NCI-H2107 treated with DMSO at 0.1 percent for 48 hours (cell line): Measurements from ENCODE around the gene DIPK1A.
A peak's percentile ranks its signal among the peaks of the same experiment; 100 is the strongest.
"Not testable (repeated sequence)": the region's sequence is repeated elsewhere in the genome, so short reads cannot be mapped to it uniquely, and the experiment has no call there.

Experiments
- DNase-seq: peaks from one replicate; lab custom pipeline; 2025; ENCODE audit not compliant: unreplicated experiment; lab: John Stamatoyannopoulos, UW

DIPK1A gene

DNA sequence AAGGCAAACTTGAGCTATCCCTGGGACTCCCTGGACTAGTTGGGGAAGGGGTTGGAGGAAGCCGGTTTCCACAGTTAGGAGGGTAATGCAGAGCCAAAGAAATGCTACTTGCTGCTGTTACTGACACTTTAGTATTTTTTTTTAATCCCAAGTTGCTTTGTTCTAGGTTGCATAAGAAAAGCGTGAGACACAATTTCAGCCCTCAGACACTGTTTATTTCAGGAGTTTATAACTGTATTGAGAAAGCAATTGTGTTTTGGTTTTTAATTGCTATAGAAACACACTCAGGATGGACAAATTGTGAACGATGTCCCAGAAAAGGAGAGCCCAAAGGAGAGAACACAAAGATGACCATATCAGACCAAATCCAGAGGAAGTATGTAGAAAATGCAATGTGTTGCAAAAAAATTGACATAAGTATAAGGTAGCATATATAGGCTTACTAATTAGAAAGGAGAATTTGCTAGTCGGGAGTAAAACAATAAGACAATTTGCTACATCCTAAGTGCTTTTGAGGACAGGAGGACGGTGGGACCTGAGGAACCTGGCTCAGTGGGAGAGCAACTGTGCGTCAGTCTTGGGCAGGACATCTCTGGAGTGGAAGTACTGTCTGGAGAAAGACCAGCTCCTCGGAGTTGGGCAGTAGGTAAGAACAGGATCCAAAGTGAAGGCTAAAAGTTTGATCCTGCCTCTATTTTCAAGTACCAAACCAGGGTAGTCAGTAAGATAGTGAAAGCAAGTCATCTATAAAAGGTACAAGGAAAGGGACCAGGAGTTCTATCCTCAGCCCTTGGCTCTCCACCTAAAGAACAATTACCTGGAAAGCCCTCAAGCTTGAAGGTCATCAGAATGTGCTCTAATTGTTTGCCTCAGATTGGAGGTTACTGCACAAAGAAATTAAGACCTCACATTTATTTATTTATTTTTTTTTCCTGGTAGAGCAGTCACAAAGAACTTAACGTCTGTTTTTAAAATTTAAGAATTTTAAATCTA, 39.9 kb downstream of the DIPK1A start:
- DNase-seq = no peak

DNA sequence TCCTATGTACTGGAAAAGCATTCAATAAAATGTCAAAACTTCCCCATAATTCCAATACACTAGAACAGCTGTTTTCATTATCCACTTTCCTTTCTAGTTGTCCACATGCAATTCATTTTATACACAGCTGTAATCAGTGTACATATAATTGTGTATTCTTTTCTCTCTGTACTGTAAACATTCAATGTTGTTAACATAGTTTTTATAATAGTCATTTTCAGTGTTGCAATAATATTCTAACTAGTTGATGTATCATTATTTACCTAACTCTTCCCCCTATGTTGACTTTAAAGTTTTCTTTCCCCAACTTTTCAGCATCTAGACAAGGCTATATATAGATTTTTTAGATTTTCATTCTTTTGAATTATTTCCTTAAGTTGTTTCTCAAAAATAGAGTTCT, 44.4 kb downstream of the DIPK1A start:
- no peak for DNase-seq

DNA sequence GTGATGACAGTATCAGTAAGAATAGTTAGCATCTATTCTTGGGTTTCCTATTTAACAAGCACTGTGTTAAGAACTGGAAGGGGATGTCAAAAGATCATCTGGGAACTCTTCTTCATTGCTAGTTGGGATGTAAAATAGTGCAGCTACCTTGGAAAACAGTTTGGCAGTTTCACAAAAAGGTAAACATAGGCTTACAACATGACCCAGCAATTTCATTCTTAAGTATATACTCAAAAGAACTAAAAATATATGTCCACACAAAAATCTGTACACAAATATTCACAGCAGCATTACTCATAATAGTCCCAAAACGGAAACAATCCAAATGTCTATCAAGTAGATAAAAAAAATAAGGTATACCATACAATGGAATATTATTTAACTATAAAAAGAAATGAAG, 45.7 kb downstream of the DIPK1A start:
- DNase-seq = no peak

DNA sequence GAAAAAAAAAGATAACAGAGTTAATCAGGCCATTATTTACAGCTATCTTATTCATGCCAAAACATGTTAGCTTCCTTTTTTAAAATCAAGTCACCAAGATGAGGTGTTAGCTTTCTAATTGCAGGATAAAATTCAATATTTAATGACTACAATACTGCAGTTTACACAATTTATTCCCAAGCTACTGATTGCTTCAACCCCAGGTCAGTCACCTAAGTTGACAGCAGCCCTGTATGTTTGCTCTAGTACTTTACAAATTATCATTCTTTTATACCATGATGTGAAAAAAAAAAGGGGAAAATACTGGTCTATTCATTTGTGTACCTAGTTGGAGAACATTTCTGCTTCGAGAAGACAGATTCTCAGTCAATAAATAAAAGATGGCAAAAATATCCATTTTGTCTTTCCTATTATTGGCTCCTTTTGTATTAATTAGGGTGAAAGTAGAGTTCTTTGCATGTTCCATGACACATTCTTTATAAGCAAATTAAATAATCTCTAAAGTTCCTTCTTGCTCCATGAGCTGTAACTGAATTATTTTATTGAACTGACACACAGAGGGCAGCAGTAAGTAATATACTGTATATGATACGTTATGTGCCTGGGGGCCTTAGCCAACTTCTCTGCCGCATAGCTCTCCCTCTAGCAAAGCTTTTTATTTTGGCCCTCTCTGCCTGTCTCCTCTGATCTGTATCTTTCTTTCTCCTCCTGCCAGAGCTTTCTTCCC, 48.0 kb downstream of the DIPK1A start:
- no peak for DNase-seq

DNA sequence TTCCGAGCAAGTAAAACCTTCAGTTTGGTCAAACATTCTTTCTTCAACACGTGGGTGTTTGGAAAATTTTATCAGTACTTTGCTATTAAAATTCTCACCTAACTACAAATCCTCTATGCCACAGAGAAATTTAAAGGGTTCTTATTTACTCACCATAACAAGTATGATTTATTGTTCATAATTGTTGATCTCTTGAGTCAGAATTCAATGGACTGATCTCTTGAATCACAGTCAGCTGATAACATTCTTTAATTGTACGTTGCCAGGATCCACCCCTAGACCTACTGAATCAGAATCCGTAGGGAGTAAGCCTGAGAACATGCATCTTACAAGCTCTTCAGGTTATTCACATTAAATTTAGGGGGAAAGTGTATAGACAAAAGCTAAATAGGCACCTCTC, 51.2 kb downstream of the DIPK1A start:
- no peak for DNase-seq

DNA sequence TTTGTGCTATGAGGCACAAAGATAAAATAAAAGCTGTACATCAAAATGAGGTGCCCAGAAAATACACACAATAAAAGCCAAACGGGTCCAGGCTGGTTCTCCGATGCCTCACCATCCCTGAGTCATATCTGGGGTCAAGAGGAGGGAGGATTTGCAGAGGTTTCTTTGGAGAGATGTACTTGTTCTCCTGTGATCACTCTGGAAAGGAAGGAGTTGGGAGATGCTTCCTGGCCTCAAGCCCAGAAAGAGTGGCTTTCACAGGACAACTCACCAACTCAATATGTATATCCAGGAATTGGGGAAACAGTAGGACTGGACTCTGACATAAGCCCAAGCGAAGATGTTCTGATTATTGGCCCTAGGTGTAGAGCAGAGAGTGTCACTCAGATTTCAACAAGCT, 51.9 kb downstream of the DIPK1A start:
- no peak for DNase-seq

DNA sequence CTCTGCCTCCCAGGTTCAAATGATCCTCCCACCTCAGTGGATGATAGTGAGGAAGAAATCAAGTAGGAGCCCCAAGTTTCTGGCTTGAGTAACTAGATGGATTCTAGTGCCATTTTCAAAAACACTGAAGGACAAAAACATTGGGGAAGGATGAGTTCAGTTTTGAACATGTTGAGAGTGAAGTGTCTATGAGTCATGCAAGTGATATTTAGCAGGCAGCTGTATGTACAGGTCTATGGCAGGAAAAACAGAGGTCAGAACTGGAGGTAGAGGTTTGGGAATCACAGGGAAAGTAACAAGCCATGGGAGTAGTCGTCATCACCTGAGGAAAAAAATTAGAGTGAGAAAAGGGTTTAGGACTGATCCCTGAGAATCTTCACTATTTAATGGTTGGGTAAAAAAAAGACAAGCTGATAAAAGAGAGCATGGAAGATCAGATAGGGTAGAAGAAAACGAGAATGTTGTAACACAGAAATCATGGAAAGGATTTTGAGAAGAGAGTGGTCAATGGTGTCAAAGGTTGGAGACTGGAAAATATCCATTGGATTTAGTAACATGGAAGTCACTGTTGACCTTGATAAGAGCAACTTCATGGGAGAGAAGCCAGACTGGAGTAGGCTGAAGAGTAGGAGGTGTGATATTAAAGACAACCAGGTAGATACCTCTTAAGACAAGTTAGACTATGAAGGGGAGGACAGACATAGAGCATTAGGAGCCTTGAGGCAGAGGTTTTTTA, 53.1 kb downstream of the DIPK1A start:
- no peak for DNase-seq

DNA sequence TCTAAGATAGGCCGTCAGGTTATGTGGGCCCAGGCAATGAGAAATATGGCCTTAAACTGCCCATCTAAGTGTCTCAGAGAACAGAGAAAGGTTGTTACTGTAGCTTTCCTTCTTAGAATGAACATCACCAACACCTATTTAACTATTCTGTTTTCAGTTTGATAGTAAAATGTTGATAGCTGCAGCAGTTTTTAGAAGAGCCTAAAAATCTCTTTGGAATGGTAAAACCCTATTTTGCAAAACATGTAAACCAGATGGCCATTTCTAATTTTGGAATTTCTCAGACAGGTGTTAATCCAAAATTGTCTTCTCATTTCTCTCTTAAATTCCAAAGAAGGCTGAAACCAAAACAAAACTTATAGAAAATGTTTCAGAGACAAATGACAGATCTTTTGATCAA, 57.5 kb downstream of the DIPK1A start:
- DNase-seq = no peak

DNA sequence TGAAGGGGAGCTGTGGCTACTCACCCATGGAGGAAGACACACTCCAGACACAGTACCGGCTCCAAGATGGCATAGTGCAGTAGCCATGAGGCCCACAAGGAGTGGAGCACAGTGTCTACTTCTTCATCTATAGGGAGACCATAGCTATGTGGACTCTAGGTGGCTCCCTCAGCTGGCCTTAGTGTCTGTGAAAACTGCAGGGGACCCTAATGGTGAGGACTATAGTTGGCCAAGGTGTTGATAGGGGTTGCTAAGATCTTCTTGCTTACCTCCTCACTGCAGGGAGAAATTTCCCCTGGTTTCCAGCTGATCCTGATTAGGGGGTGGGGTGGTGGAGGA, 58.9 kb downstream of the DIPK1A start:
- no peak for DNase-seq

DNA sequence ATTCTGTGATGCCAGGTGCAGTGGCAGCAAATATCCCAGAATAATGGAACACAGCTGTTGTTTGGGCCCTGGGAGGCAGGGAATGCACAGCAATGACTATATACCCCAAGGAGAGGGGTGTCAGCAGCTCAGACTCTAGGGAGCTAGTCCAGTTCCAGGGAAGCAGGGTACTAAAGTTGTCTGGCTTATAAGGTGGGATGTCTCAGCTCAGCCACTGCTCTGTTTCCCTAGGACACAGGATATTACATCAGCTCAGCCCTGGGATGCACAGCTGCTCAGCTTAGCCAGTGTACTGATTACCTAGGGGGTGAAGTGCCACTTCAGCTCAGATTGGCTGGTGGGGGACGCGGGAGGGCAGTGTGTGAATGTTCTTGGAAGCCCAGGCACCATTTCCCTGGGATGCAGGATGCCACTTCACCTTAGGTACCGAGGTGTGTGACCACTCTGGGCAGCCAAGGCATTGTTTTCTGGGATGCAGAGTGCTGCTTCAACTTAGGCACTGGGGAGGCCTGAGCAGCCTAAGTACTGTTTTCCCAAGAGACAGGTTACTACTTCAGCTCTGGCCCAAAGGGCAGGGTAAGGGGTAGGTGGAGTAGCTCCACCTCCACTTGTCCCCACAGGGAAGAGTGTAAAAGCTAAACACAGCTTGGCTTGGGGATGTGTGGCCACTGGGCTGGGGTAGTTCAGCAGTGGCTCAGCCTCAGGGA, 59.4 kb downstream of the DIPK1A start:
- DNase-seq = peak; percentile 59

DNA sequence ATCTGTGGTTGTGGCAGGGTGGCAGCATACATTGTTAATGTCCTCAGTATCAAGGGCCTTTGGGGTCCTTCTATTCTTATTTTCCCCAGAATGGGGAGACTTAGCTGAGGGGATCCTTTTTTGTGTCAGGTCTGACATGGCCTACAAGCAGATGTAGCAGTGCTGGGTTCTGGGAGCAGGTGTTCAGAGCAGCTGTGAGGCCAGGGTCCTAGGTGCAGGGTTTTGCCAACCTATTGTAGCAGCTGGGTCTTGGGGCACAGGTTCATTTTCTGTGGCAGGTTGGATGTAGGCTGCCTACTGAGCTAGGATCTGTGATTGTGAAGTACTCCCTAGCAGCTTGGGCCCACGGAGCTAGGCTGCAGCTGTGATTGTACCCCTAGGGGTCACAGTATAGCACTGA, 60.1 kb downstream of the DIPK1A start:
- no peak for DNase-seq

DNA sequence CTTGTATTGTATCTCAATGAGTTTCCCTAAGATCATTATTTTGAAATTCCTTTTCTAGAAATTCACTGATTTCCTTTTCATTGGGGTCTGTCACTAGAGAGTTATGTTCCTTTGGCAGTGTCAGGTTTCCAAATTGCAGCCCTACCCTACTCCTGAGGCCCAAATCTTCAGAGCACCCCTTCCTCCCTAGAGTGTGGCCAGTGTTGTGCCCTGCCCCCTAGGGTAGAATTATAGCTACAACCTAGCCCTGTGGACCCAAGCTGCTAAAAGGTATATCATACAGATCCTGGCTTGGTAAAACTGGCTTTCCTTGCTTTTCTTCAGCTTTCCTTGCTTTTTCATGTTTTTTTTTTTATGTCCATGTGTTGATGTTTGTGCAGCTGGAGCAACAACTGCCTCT, 60.7 kb downstream of the DIPK1A start:
- DNase-seq = no peak

DNA sequence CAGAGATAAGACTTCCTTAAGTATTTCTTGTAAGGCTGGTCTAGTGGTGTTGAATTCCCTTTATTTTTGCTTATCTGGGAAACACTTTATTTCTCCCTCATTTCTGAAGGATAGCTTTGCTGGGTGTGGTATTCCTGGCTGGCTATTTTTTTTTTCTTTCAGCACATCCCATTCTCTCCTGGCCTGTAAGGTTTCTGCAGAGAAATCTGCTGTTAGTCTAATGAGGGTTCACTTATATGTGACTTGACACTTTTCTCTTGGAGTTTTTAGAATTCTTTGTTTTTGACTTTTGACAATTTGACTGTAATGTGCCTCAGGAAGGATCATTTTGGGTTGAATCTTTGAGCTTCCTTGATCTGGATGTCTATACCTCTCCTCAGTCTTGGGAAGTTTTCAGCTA, 61.5 kb downstream of the DIPK1A start:
- no peak for DNase-seq

DNA sequence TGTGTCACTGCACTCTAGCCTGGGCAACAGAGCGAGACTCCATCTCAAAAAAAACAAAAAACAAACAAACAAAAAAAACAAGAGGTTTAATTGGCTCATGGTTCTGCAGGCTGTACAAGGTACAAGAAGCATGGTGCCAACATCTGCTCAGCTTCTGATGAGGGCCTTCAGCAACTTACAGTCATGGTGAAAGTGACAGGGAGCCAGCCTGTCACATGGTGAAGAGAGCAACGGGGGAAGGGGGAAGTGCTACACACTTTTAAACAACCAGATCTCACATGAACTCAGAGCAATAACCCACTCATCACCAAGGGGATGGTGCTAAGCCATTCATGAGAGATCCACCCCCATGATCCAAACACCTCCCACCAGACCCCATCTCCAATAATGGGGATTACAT, 63.2 kb downstream of the DIPK1A start:
- DNase-seq = not testable (repeated sequence)

DNA sequence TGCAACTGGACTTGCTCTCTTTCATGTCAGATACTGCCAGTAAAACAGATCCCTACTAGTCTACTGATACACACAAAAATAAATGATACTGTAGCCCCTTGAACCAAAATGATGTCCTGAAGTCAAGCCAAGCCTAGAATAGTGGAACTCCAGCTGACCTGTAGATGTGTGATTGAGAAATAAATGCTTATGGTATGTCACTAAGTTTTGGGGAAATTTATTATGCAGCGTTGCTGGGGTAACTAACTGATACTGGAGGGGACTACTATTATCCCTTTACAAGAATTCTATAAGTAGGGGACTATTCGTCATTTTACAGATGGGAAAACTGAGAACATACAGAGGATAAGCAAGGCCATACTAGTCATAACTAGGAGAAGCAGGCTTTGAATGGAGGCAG, 73.8 kb downstream of the DIPK1A start:
- no peak for DNase-seq

DNA sequence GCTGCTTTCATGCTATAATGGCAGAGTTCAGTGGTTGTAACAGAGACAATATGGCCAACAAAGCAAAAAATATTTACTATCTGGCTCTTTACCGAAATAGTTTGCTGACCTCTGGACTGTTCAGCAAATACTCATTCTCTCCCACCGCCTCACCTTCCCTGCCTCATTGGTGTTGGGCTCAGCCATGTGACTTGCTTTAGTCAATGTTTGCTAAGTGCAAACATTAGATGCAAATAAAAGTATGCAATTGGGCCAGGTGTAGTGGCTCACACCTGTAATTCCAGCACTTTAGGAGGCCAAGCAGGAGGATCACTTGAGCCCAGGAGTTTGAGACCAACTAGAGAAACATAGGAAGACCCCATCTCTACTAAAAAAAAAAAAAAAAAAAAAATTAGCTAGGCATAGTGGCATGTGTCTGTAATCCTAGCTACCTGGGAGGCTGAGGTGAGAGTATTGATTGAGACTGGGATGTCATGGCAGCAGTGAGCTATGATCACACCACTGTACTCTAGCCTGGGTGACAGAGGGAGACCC, 74.3 kb downstream of the DIPK1A start:
- DNase-seq = no peak

DNA sequence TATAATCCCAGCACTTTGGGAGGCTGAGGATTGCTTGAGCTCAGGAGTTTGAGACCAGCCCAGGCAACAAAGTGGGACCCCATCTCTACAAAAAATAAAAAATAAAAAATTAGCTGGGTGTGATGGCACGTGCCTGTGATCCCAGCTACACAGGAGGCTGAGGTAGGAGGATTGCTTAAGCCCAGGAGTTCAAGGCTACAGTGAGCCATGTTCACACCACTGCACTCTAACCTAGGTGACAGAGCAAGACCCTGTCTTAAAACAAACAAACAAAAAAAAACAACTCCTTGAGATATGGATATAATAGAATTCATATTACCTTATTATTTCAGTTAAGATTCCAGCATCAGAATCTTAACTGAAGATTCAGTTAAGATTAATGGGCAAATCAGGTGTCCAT, 77.1 kb downstream of the DIPK1A start:
- no peak for DNase-seq

DNA sequence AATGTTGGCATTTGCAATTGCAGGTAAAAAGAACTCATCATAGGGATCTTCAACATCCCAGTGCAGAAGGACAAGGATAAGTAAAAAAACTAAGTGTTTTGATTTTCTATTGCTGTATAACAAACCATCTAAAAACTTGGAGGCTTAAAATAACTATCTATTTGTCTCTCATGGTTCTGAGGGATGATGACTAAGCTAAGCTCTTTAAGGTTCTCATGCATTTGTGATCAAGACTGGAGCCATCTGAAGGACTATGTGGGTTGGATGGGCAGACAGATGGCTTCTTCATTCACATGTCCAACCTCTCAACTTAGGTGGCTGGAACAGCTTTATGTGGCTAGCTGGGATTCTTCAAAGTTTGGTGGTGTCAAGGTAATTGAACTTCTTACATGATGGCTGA, 78.0 kb downstream of the DIPK1A start:
- no peak for DNase-seq

DNA sequence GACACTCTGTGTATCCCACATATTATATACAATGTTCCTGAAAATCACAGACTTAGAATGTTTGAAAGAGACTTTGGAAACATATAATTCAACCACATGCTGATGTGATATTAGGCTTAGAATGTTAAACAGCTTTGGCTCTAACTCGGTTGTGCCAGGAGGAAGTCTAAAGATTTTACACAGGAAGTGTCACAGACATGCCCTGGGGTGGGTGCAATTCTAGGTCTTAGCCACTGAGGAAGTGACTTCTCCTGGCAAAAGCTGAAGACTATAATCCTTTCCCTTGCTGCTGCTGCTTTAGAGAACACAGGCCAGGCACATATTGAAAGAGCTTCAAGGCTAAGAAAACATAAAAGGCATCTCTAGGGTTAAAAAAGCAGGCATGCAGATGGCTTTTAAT, 78.4 kb downstream of the DIPK1A start:
- no peak for DNase-seq

DNA sequence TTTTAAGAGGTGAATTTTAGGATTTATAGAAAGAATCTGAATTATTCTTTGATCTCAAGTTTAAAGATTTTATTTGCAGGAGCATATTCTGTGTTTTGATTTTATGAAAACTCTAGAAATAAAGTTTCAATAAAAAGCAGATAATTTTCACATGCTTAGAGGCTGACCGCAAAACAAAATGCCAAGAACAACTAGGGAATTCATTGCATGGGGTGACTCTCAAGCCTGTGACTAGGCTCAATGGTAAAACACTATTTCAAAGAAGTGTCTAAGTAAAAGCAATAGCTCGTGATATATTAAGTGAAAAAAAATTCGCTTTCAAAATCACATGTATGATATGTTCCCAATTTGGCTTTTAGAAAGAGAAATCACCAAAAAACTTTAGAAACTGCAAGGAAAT, 79.9 kb downstream of the DIPK1A start:
- no peak for DNase-seq
